T-helper 1 cell treated with Interleukin-12 subunit alpha and Interleukin-12 subunit beta and Interleukin-4 antibody, amounts not matched to agents 30 μg/mL and 1 μg/mL, for 36 hours (primary cell): ENCODE data around the gene GHR.
"Not testable (repeated sequence)": the region's sequence is repeated elsewhere in the genome, so short reads cannot be mapped to it uniquely, and the experiment has no call there.

Experiments
- H3K27ac Mint-ChIP-seq: one replicate; pipeline ENCODE4 v1.8.0; 2021; ENCODE audit warnings: mild to moderate bottlenecking, mixed read lengths
- H3K27me3 Mint-ChIP-seq: one replicate; pipeline ENCODE4 v1.8.0; 2021; ENCODE audit warnings: low read depth, mixed read lengths
- H3K36me3 Mint-ChIP-seq: one replicate; pipeline ENCODE4 v1.8.0; 2021; ENCODE audit warnings: low read depth, mixed read lengths
- H3K4me1 Mint-ChIP-seq: one replicate; pipeline ENCODE4 v1.8.0; 2021; ENCODE audit warnings: low read depth, mixed read lengths
- H3K4me3 Mint-ChIP-seq: one replicate; pipeline ENCODE4 v1.8.0; 2021; ENCODE audit warnings: mild to moderate bottlenecking, moderate library complexity, mixed read lengths
- H3K9me3 Mint-ChIP-seq: one replicate; pipeline ENCODE4 v1.8.0; 2021; ENCODE audit warnings: mixed read lengths

Gene GHR

DNA sequence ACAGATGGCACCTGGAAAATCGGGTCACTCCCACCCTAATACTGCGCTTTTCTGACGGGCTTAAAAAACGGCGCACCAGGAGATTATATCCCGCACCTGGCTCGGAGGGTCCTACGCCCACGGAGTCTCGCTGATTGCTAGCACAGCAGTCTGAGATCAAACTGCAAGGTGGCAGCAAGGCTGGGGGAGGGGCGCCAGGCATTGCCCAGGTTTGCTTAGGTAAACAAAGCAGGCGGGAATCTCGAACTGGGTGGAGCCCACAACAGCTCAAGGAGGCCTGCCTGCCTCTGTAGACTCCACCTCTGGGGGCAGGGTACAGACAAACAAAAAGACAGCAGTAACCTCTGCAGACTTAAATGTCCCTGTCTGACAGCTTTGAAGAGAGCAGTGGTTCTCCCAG is 236.6 kb downstream of the GHR start:
- not testable (repeated sequence) for H3K27me3 Mint-ChIP-seq, H3K27ac Mint-ChIP-seq, H3K36me3 Mint-ChIP-seq, H3K4me1 Mint-ChIP-seq, H3K9me3 Mint-ChIP-seq, H3K4me3 Mint-ChIP-seq

DNA sequence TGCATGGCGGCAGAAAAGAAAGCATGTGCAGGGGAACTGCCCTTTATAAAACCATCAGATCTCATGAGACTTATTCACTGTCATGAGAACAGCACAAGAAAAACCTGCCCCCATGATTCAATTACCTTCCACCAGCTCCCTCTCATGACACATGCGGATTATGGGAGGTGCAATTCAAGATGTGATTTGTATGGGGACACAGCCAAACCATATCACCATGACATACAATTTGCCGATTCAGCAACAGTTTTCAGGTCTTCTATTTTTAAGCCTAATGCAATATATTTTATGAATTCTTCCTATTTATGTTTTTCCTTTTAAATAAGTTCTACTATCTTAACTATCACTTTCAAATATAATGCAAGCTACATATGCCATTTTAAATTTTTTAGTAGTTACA is 242.6 kb downstream of the GHR start:
- Mint-ChIP-seq H3K4me3 (no peak overlapping the region), H3K36me3 (no peaks in the 10 kb centered on the region), H3K27ac (no peak overlapping the region), H3K4me1 (no peaks in the 10 kb centered on the region), H3K27me3 (no peaks in the 10 kb centered on the region), H3K9me3 (no peaks in the 10 kb centered on the region)

DNA sequence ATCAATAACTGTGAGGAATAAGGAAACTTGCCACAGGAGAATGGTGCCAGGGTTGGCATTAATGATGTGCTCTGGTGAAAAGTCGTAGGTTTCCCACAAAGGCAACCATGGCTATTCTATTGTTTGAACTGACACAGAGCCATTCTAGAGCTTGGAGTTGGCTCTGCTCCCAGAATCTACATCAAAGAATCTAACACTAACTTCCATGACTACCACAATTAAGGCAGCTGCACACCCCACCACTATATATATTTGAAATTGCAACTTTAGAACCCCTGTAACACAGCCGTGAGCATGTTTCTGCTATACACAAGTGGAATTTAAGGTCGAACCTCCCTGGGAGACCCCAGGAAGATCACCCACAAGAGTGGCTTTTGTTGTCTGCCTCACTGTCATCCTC is 243.6 kb downstream of the GHR start:
- H3K27ac Mint-ChIP-seq = no peak overlapping the region
- H3K9me3 Mint-ChIP-seq = no peaks in the 10 kb centered on the region
- no peak overlapping the region for H3K4me3 Mint-ChIP-seq
- no peaks in the 10 kb centered on the region for H3K27me3 Mint-ChIP-seq
- H3K36me3 Mint-ChIP-seq = no peaks in the 10 kb centered on the region
- H3K4me1 Mint-ChIP-seq = no peaks in the 10 kb centered on the region

DNA sequence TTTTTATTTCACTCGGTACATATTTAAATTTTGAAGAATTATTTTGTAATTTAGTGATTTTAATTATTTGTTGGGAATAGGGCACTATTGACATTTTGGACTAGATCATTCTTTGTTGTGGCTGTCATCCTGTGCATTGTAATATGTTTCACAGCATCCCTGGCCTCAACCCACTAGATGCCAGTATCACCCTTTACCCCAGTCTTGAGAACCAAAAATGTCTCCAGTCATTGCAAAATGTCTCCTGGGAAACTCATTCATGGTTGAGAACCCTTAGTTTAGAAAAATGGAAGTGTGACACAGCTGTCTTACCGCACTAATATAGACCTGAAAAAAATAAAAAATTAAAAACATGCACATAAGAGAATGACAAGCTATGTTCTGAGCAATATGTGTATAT is 245.0 kb downstream of the GHR start:
- H3K27me3 Mint-ChIP-seq = no peaks in the 10 kb centered on the region
- no peaks in the 10 kb centered on the region for H3K36me3 Mint-ChIP-seq
- H3K4me3 Mint-ChIP-seq = no peak overlapping the region
- H3K27ac Mint-ChIP-seq = no peak overlapping the region
- no peaks in the 10 kb centered on the region for H3K9me3 Mint-ChIP-seq
- no peaks in the 10 kb centered on the region for H3K4me1 Mint-ChIP-seq

DNA sequence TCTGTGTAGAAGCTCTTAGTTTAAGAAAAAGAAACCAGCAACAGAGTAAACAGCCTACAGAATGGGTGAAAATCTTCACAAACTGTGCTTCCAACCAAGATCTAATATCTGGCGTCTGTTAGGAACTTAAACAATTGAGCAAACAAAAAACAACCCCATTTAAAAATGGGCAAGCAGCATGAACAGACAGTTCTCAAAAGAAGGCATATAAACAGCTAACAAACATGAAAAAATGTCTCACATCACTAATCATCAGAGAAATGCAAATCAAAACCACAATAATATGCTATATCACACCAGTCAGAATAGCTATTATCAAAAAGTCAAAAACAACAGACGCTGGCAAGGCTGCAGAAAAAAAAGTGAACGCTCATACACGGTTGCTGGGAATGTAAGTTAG is 249.7 kb downstream of the GHR start:
- Mint-ChIP-seq H3K27me3 (no peaks in the 10 kb centered on the region), H3K4me3 (no peak overlapping the region), H3K9me3 (no peaks in the 10 kb centered on the region), H3K36me3 (no peaks in the 10 kb centered on the region), H3K27ac (no peak overlapping the region), H3K4me1 (no peaks in the 10 kb centered on the region)

DNA sequence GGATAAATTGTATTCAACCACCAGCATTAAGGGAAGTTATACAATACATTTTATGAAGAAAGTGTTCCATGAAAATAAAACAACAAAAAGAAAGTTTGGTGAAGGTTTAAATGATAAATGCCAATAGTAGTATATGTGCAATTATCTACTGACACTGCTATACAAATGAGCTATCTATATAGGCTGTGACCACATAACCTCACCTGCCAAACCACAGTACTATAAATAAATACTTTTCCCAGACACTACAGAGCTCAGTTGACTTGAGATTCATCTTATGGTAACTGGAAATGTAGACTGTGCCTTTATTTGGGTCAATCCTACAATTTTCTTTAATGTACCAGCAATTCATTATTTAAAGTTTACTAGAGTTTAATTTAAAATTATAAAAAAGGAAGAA is 252.4 kb downstream of the GHR start:
- no peak overlapping the region for H3K4me3 Mint-ChIP-seq

DNA sequence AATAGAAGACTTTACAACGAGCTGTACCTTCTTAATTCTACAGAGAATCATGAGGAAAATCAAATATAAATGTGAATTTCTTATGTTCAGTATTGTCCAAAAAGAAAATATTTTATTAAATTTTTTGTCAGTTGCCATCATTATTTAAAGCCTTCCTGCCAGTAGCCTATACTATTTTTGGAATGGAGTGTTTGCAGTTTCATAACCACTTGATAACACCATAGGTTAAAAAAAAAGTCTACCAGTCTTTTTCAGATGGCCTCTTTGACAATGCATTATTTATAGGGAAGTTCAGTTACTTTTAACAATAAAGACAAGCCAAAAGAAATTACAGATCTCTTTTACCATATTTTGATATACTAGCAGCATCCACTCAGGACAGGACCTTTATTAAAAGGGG is 253.1 kb downstream of the GHR start:
- H3K27ac Mint-ChIP-seq = no peak overlapping the region
- no peak overlapping the region for H3K4me3 Mint-ChIP-seq
- H3K9me3 Mint-ChIP-seq = no peaks in the 10 kb centered on the region
- H3K27me3 Mint-ChIP-seq = no peaks in the 10 kb centered on the region
- no peaks in the 10 kb centered on the region for H3K36me3 Mint-ChIP-seq
- no peaks in the 10 kb centered on the region for H3K4me1 Mint-ChIP-seq

More for the DNA sequence above, 252.4 kb downstream of the GHR start:
- Mint-ChIP-seq H3K36me3 (no peaks in the 10 kb centered on the region), H3K9me3 (no peaks in the 10 kb centered on the region), H3K27me3 (no peaks in the 10 kb centered on the region), H3K27ac (no peak overlapping the region), H3K4me1 (no peaks in the 10 kb centered on the region)

DNA sequence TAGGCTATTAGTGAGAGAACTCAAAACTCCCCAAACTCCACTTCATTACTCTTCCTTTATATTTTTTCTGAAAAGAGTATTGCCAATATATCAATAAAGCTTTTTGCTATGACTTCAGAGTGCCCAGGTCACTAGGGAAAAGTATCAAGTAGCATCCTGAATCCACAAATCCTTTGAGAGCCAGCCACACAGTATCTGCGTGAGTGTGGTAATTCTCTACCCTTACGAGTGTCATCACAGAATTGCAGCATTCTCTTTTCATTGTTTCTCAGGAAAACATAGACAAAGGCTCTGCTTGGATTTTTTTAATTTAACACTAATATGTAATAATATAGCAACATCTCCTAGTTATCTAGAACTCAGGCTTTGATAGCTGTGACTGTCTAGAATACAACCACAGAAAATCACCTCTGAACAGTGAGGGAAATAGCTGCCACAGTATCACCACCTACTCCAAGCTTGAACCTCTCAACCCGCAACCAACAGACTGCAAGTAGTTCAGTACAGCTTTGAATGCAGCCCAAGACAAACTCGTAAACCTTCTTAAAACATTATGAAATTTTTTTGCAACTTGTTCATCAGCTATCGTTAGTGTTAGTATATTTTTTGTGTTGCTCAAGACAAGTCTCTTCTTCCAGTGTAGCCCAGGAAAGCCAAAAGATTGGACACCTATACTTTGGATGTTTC is 254.1 kb downstream of the GHR start:
- no peaks in the 10 kb centered on the region for H3K36me3 Mint-ChIP-seq
- no peak overlapping the region for H3K4me3 Mint-ChIP-seq
- no peaks in the 10 kb centered on the region for H3K9me3 Mint-ChIP-seq
- no peaks in the 10 kb centered on the region for H3K4me1 Mint-ChIP-seq
- no peaks in the 10 kb centered on the region for H3K27me3 Mint-ChIP-seq
- no peak overlapping the region for H3K27ac Mint-ChIP-seq

DNA sequence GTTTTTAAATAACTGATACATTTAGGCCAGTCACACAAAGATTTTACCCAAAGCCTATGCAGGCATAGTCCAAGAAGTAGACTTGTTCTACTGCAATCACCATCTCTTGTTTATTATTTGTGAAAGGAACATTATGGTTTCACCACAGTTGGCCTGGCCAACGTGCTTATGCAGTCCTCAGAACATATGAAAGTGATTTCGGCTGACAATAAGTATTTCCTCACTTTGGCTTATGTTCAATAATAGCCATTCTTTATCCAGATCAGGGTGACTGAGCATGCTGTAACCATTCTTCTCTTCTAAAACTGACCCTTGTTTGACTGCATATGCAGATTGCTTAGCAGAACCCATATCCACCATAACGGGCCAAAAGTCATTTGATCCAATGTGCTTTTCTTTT is 256.8 kb downstream of the GHR start:
- no peaks in the 10 kb centered on the region for H3K36me3 Mint-ChIP-seq
- no peaks in the 10 kb centered on the region for H3K4me1 Mint-ChIP-seq
- no peaks in the 10 kb centered on the region for H3K27me3 Mint-ChIP-seq
- H3K27ac Mint-ChIP-seq = no peak overlapping the region
- no peak overlapping the region for H3K4me3 Mint-ChIP-seq
- no peaks in the 10 kb centered on the region for H3K9me3 Mint-ChIP-seq

DNA sequence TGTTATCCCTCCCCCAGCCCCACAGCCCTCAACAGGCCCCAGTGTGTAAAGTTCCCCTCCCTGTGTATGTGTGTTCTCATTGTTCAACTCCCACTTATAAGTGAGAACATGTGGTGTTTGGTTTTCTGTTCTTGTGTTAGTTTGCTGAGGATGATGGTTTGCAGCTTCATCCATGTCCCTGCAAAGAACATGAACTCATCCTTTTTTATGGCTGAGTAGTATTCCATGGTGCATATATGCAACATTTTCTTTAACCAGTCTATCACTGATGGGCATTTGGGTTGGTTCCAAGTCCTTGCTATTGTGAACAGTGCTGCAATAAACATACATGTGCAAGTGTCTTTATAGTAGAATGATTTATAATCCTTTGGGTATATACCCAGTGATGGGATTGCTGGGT is 261.8 kb downstream of the GHR start:
- not testable (repeated sequence) for H3K27me3 Mint-ChIP-seq, H3K9me3 Mint-ChIP-seq, H3K4me3 Mint-ChIP-seq, H3K36me3 Mint-ChIP-seq, H3K4me1 Mint-ChIP-seq, H3K27ac Mint-ChIP-seq

DNA sequence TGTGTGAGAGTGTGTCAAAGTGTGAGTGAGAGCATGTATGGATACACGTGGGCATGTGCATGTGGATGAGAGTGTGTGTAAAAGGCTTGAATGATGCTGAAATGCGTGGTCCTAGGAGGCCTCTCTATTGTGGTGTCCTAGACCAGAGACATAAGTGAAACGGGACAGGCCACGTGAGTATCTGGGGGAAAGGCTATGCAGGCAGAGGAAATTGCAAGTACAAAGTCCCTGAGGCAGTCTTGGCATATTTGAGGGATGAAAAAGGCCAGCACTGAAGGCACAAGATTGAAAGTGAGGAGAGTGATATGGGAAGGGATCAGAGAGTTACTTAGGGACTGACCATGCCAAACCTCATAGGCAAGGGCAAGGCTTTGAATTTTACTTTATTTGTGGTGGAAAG is 266.2 kb downstream of the GHR start:
- Mint-ChIP-seq H3K27me3 (no peaks in the 10 kb centered on the region), H3K9me3 (peaks cover 3% of the 10 kb centered on the region), H3K36me3 (no peaks in the 10 kb centered on the region), H3K27ac (no peak overlapping the region), H3K4me3 (no peak overlapping the region), H3K4me1 (no peaks in the 10 kb centered on the region)

DNA sequence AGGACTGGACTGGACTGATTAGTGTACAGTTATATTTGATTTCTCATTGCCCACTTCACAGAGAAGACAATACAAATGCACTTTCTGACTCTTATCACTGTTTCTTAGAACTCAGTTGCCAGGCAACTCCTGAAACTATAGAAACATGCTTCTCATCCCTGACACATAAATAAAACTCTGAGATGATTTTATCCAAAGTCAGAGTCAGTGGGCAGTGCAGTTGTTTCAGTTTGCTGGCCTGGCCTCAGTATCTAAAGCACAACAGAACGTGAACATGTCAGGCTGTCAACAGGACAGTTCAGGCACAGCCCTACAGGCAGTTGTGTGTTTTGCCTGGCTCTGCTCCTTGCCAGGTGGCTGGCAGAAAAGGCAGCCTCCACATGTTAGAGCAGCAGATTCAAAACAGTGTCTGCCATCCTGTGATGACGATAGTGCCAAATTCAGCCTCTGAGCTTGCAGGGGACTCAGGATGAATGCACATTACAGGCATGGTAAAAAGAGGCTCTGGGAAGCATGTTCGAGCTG is 268.2 kb downstream of the GHR start:
- no peak overlapping the region for H3K27ac Mint-ChIP-seq
- H3K9me3 Mint-ChIP-seq = peaks cover under 1% of the 10 kb centered on the region
- H3K36me3 Mint-ChIP-seq = no peaks in the 10 kb centered on the region
- H3K4me1 Mint-ChIP-seq = no peaks in the 10 kb centered on the region
- H3K27me3 Mint-ChIP-seq = no peaks in the 10 kb centered on the region
- H3K4me3 Mint-ChIP-seq = no peak overlapping the region

DNA sequence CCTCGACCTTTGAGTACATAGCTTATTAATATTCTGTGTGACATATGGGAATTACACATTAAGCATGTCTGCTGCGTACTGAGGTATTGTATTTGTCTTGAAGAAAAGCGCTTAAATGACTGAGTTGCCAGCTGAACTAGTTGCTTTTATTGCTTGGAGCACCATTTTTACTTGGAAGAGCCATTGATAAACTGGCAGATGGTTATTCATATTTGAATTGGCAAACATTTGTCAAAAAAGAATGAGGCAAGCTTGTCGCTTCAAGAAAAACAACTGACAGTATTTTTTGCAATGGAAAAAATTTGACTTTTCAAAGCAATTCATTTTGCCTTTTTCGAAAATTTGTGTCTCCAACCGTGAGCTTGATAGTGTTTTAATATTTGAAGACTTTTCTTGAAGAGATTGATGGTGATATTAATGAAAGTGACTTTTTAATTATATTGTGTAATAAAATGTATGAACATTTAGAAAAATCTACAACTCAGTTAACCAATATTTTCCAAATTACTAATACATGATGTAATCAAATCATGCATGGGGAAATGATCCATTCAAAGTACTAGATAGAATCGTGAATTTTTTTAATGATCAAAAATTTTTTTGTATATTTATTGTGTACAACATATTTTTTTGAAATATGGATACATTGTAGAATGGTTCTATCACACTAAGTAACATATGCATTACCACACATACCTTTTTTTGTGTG is 278.3 kb downstream of the GHR start:
- Mint-ChIP-seq H3K4me3 (no peak overlapping the region), H3K9me3 (no peaks in the 10 kb centered on the region), H3K27ac (no peak overlapping the region), H3K36me3 (no peaks in the 10 kb centered on the region), H3K27me3 (peaks cover 3% of the 10 kb centered on the region), H3K4me1 (no peaks in the 10 kb centered on the region)

DNA sequence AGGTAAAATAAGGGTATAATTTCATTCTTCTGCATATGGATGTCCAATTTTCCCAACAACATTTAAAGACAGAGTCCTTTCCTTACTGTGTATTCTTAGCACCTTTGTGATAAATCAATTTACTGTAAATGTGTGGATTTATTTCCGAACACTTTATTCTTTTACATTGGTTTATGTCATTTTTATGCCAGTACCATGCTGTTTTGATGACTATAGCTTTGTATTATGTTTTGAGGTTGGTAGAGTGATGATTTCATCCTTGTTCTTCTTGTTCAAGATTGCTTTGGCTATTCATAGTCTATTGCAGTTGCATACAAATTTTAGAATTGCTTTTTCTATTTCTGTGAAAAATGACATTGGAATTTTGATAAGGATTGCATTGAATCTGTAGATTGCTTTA is 280.0 kb downstream of the GHR start:
- Mint-ChIP-seq H3K9me3 (no peaks in the 10 kb centered on the region), H3K36me3 (no peaks in the 10 kb centered on the region), H3K4me1 (no peaks in the 10 kb centered on the region), H3K27me3 (peaks cover 3% of the 10 kb centered on the region), H3K27ac (no peak overlapping the region), H3K4me3 (no peak overlapping the region)

DNA sequence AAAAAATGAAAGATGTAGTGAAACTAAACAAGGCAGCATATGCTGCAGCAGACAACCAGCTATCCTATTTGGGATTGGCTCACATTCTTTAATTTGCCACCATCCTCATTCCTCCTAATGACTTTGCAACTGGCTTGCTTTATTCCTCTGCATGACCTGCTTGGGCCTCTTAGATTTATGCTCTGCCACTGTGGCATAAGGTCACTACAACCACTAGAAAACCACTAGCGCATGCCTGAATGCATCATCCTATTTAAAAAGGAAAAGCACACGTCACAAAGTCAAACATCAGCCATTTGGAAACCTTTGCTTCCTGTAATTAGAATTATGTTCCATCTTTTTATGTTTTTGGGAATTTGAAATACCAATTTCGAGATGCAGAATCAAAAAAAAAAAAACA is 292.5 kb downstream of the GHR start:
- Mint-ChIP-seq H3K4me3 (no peak overlapping the region), H3K27me3 (peaks cover 47% of the 10 kb centered on the region), H3K4me1 (peaks cover 19% of the 10 kb centered on the region), H3K27ac (no peak overlapping the region), H3K36me3 (no peaks in the 10 kb centered on the region), H3K9me3 (no peaks in the 10 kb centered on the region)
